Measurements from ENCODE around the gene TRPM3.
A peak's percentile ranks its signal among the peaks of the same experiment; 100 is the strongest.

Gene TRPM3

GRCh38 chr9:70677055-70677735 lies 444.2 kb downstream of the TRPM3 start:
- in situ Hi-C loops (cut with HindIII; ENCODE audit: low sequenced_read_pairs) = no loop called here
- no peak for TF ChIP-seq CTCF (IDR thresholded peaks at IDR 0.05; ENCODE audit: low read depth, low read length, missing control alignments)

GRCh38 chr9:70675868-70676370 lies 445.5 kb downstream of the TRPM3 start:
- in situ Hi-C loops (cut with HindIII; ENCODE audit: low sequenced_read_pairs) = no loop called here
- no peak overlapping the region for H3K4me3 ChIP-seq (ENCODE audit: low read depth, low read length)
- DNase-seq (ENCODE audit: low read depth) = no peak
- no peak for TF ChIP-seq CTCF (IDR thresholded peaks at IDR 0.05; ENCODE audit: low read depth, low read length, missing control alignments)

More at GRCh38 chr9:70677055-70677735, 444.2 kb downstream of the TRPM3 start:
- H3K4me3 ChIP-seq (ENCODE audit: low read depth, low read length) = no peak overlapping the region
- DNase-seq (ENCODE audit: low read depth) = no peak

GRCh38 chr9:70673844-70674243 lies 447.6 kb downstream of the TRPM3 start:
- DNase-seq (ENCODE audit: low read depth) = no peak
- no peak overlapping the region for H3K4me3 ChIP-seq (ENCODE audit: low read depth, low read length)
- TF ChIP-seq CTCF (IDR thresholded peaks at IDR 0.05; ENCODE audit: low read depth, low read length, missing control alignments) = no peak
- in situ Hi-C loops (cut with HindIII; ENCODE audit: low sequenced_read_pairs) = no loop called here

GRCh38 chr9:70672161-70672649 lies 449.2 kb downstream of the TRPM3 start:
- no peak for DNase-seq (ENCODE audit: low read depth)

GRCh38 chr9:70668751-70669150 lies 452.7 kb downstream of the TRPM3 start:
- in situ Hi-C loops (cut with HindIII; ENCODE audit: low sequenced_read_pairs) = no loop called here
- TF ChIP-seq CTCF (IDR thresholded peaks at IDR 0.05; ENCODE audit: low read depth, low read length, missing control alignments) = no peak
- DNase-seq (ENCODE audit: low read depth) = peak; percentile 2
- no peak overlapping the region for H3K4me3 ChIP-seq (ENCODE audit: low read depth, low read length)

More at GRCh38 chr9:70672161-70672649, 449.2 kb downstream of the TRPM3 start:
- in situ Hi-C loops (cut with HindIII; ENCODE audit: low sequenced_read_pairs) = no loop called here
- H3K4me3 ChIP-seq (ENCODE audit: low read depth, low read length) = no peak overlapping the region
- no peak for TF ChIP-seq CTCF (IDR thresholded peaks at IDR 0.05; ENCODE audit: low read depth, low read length, missing control alignments)

- no peak for TF ChIP-seq CTCF (IDR thresholded peaks at IDR 0.05; ENCODE audit: low read depth, low read length, missing control alignments)
- DNase-seq (ENCODE audit: low read depth) = no peak
- H3K4me3 ChIP-seq (ENCODE audit: low read depth, low read length) = no peak overlapping the region
- in situ Hi-C loops (cut with HindIII; ENCODE audit: low sequenced_read_pairs) = no loop called here
These were observed 462.7 kb downstream of the TRPM3 start for GRCh38 chr9:70658765-70659164.
